HEK293 (cell line): ENCODE measurements around the gene RHBDD2.
"Not testable (repeated sequence)": the region's sequence is repeated elsewhere in the genome, so short reads cannot be mapped to it uniquely, and the experiment has no call there.

Experiments
- CTCF ChIA-PET: fragments of 350-600 bp; formaldehyde crosslinking; extraction: SDS; loops from one replicate; lab custom pipeline; 2021; ENCODE audit warnings: antibody characterized with exemption; lab: Yijun Ruan, JAX
- POLR2A ChIA-PET: fragments of 300-600 bp; formaldehyde crosslinking; extraction: SDS; loops from one replicate; lab custom pipeline; 2020; ENCODE audit warnings: antibody characterized with exemption, inconsistent platforms; lab: Yijun Ruan, JAX
- H3K27ac ChIP-seq: fragments of 200-500 bp; sonication (Bioruptor generic); 2 replicates; pipeline ENCODE4 v1.5.1; 2014; ENCODE audit warnings: low read depth, low read length, control low read depth, inconsistent platforms; ENCODE audit errors: extremely low read depth
- H3K36me3 ChIP-seq, 2 experiments: fragments of 200-500 bp in 1 of 2; sonication (Bioruptor generic) in 1 of 2; 1 replicate in 1 of 2; 2 replicates in 1 of 2; pipeline ENCODE4 v1.5.1; 2014 to 2017; ENCODE audit warnings: inconsistent platforms in 2 of 2, low read length in 2 of 2; ENCODE audit not compliant: control insufficient read depth in 2 of 2, insufficient read depth in 1 of 2
- H3K4me1 ChIP-seq: fragments of 200-500 bp; sonication (Bioruptor generic); 2 replicates; pipeline ENCODE4 v1.5.1; 2014; ENCODE audit warnings: mild to moderate bottlenecking, low read length, inconsistent platforms; ENCODE audit not compliant: control insufficient read depth, insufficient read depth
- H3K4me3 ChIP-seq: 2 replicates; pipeline ENCODE4 v1.5.1; 2011; ENCODE audit warnings: low read depth, mild to moderate bottlenecking, control low read depth, low read length, moderate library complexity
- H3K9me3 ChIP-seq: fragments of 200-500 bp; sonication (Bioruptor generic); 2 replicates; pipeline ENCODE4 v1.5.1; 2014; ENCODE audit warnings: low read depth, low read length, inconsistent platforms; ENCODE audit not compliant: control insufficient read depth, insufficient read depth
- ATF2 ChIP-seq: fragments of 450-650 bp; formaldehyde crosslinking; IDR thresholded peaks from 2 replicates; pipeline ENCODE4 v1.5.1; 2016; ENCODE audit warnings: missing biosample characterization, missing genetic modification characterization, low read depth
- ZNF121 ChIP-seq: fragments of 450-650 bp; formaldehyde crosslinking; IDR thresholded peaks from 2 replicates; pipeline ENCODE4 v1.5.1; 2016; ENCODE audit warnings: missing biosample characterization, missing genetic modification characterization
- ZNF302 ChIP-seq: fragments of 450-650 bp; formaldehyde crosslinking; IDR thresholded peaks from 2 replicates; pipeline ENCODE4 v1.5.1; 2016; ENCODE audit warnings: missing biosample characterization, missing genetic modification characterization, low read depth
- ZNF394 ChIP-seq: fragments of 450-650 bp; formaldehyde crosslinking; IDR thresholded peaks from 2 replicates; pipeline ENCODE4 v1.5.1; 2016; ENCODE audit warnings: missing biosample characterization, missing genetic modification characterization, mild to moderate bottlenecking, moderate library complexity, borderline replicate concordance
- ZNF449 ChIP-seq: fragments of 450-650 bp; formaldehyde crosslinking; IDR thresholded peaks from 2 replicates; pipeline ENCODE4 v1.5.1; 2017; ENCODE audit warnings: missing biosample characterization, mild to moderate bottlenecking, missing genetic modification characterization, moderate library complexity
- ZNF623 ChIP-seq: fragments of 450-650 bp; formaldehyde crosslinking; IDR thresholded peaks from 2 replicates; pipeline ENCODE4 v1.5.1; 2016; ENCODE audit warnings: missing biosample characterization, missing genetic modification characterization
- ZSCAN23 ChIP-seq: fragments of 450-650 bp; formaldehyde crosslinking; IDR thresholded peaks from 2 replicates; pipeline ENCODE4 v1.5.1; 2016; ENCODE audit warnings: missing biosample characterization, missing genetic modification characterization

The RHBDD2 gene

GRCh38 chr7:75870557-75871161, 8.2 kb upstream of the RHBDD2 start (continued):
- no peak for TF ChIP-seq ZNF623 (tag by site-specific recombination)

DNA sequence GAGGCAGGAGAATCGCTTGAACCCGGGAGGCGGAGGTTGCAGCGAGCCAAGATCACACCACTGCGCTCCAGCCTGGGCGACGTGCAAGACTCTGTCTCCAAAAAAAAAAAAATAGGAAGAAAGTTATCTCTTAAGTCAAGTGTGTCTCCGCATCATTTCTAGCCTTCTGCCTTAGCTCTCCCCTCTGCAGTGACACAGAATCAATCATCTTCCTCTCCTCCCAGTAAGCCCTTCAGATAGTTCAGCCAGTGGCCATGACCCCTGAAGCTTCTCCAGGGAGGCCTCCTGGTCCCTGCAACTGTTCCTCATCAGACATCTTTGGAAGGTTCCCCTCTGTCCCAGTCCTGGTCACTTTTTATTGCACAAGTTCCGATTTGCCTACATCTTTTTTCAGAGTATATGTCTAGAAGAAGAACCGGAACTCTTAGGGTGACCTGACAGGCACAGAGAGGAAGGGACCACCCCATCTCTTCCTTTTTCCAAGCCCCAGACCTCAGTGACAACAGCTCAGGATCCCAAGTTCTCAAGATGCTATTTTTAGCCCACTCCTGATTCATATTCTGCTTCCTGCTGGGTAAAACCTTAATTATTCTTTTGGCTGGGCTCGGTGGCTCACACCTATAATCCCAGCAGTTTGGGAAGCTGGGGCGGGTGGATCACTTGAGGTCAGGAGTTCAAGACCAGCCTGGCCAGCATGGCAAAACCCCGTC, 6.6 kb upstream of the RHBDD2 start:
- Histone ChIP-seq H3K9me3 (no peaks in the 10 kb centered on the region), H3K36me3 (no peaks in the 10 kb centered on the region), H3K27ac (no peak overlapping the region), H3K4me3 (no peak overlapping the region), H3K4me1 (no peaks in the 10 kb centered on the region)
- peak; percentile 54; the same call in 1 of the 2 replicates for TF ChIP-seq ZNF449 (tag by site-specific recombination)
- no peak for TF ChIP-seq ZNF302 (tag by site-specific recombination)
- ChIA-PET CTCF (interaction anchor here (0.6 to 2.0 kb wide), 5 partner anchors 12 to 148 kb away, joined by 3 to 9 read pairs (median 3); no protein-coding TSS in a partner anchor), POLR2A (interaction anchor here (1.0 to 1.4 kb wide), 2 partner anchors 18 to 43 kb away, joined by 3 read pairs; partner anchors contain the start of gene POR)

DNA sequence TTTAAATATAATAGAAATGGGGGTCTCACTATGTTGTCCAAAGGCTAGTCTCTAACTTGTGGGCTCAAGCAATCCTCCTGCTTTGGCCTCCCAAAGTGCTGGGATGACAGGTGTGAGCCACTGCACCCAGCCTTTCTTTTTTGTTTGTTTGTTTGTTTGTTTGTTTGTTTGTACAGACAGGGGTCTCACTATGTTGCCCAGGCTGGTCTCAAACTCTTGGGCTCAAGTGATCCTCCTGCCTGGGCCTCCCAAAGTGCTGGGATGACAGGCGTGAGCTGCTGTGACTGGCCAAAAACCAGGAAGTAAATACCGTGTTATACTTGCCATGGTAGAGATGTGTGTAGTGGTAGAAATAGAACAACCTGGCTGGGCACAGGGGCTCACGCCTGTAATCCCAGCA, 4.7 kb upstream of the RHBDD2 start:
- H3K4me1 ChIP-seq, H3K9me3 ChIP-seq, H3K36me3 ChIP-seq, H3K27ac ChIP-seq, POLR2A ChIA-PET, H3K4me3 ChIP-seq: not testable (repeated sequence)
- CTCF ChIA-PET = interaction anchor here (1.7 kb wide), 1 partner anchor 146 kb away, joined by 5 read pairs; no protein-coding TSS in a partner anchor
- peak; percentile 64; the same call in 1 of the 2 replicates for TF ChIP-seq ZNF121 (tag by site-specific recombination)

DNA sequence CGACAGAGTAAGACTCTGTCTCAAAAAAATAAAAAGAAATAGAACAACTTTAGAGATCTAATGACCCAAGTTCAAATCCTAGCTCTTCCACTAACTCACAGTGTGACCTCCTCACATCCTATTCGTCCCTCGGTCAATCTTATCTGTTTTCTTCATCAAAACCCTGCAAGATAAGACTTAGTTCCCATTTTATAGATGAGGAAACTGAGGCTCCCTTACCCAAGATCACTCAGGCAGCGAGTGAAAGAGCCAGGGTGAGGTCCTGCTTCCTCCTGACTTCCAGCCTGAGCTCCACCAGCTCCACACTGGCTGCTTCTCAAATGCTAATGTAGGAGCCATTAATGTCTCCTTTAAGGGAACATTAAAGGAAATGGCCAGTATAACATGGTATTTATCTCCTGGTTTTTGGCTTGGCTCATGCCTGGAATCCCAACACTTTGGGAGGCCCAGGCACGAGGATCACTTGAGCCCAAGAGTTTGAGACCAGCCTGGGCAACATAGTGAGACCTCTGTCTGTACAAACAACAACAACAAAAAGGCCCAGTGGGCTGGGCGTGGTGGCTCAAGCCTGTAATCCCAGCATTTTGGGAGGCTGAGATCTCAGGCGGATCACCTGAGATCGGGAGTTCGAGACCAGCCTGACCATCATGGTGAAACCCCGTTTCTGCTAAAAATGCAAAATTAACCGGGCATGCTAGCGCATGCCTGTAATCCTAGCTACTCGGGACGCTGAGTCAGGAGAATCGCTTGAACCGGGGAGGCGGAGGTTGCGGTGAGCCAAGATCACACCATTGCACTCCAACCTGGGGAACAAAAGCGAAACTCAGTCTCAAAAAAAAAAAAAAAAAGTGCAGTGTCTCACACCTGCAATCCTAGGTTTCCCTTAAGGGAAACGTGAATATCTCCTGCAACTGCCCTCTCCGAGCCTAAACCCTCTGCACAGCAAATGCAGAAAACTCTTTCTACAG, 3.4 kb upstream of the RHBDD2 start:
- H3K4me1 ChIP-seq = no peaks in the 10 kb centered on the region; the same call in 1 of the 2 replicates
- no peak overlapping the region for H3K27ac ChIP-seq
- peaks cover 0 to 3% of the 10 kb centered on the region in 2 experiments; a peak in 1 of 3 replicates for H3K36me3 ChIP-seq
- POLR2A ChIA-PET = no interaction called here
- CTCF ChIA-PET = interaction anchor here (0.6 to 3.6 kb wide), 4 partner anchors 8 to 148 kb away, joined by 3 to 16 read pairs (median 6); partner anchors contain the start of gene POR
- no peaks in the 10 kb centered on the region for H3K9me3 ChIP-seq
- TF ChIP-seq ATF2 (no peak), ZSCAN23 (tag by site-specific recombination) (no peak), ZNF394 (no peak)
- no peak overlapping the region for H3K4me3 ChIP-seq
